Astrocyte (in vitro differentiated cells and primary cell): Measurements from ENCODE around the gene AHDC1. TPM values are rescaled to one million over a fixed set of nuclear protein-coding genes. Genes with fewer than 3 reads are reported as not detected.
A peak's percentile ranks its signal among the peaks of the same experiment; 100 is the strongest.

Experiments used
- DNase-seq: peaks from one replicate; pipeline ENCODE4 v3.0.0-alpha.2; 2010; ENCODE audit warnings: low read depth
- FAIRE-seq: peaks from 2 replicates; lab custom pipeline; 2011; peaks lifted over from hg19 to GRCh38; lab: Jason Lieb, UNC
- H2AFZ ChIP-seq: 2 replicates; pipeline ENCODE4 v1.6.0; 2012; ENCODE audit warnings: low read depth, low read length, inconsistent platforms
- H3K27ac ChIP-seq: 2 replicates; pipeline ENCODE4 v1.5.1; 2011; ENCODE audit warnings: low read depth, low read length, inconsistent platforms
- H3K27me3 ChIP-seq: 2 replicates; pipeline ENCODE4 v1.6.0; 2011; ENCODE audit warnings: low read length, inconsistent platforms; ENCODE audit not compliant: insufficient read depth
- H3K36me3 ChIP-seq: 2 replicates; pipeline ENCODE4 v1.5.1; 2011; ENCODE audit warnings: low read length, inconsistent platforms; ENCODE audit not compliant: insufficient read depth
- H3K4me1 ChIP-seq: 2 replicates; pipeline ENCODE4 v1.5.1; 2011; ENCODE audit warnings: low read length, inconsistent platforms; ENCODE audit not compliant: insufficient read depth
- H3K4me2 ChIP-seq: 2 replicates; pipeline ENCODE4 v1.6.0; 2012; ENCODE audit warnings: low read length, inconsistent platforms
- H3K4me3 ChIP-seq: 2 replicates; pipeline ENCODE4 v1.5.1; 2011; ENCODE audit warnings: low read depth, mild to moderate bottlenecking, low read length, inconsistent platforms; ENCODE audit not compliant: insufficient read depth
- H3K79me2 ChIP-seq: 2 replicates; pipeline ENCODE4 v1.6.0; 2012; ENCODE audit warnings: mild to moderate bottlenecking, low read length, inconsistent platforms; ENCODE audit not compliant: insufficient read depth
- H3K9ac ChIP-seq: 2 replicates; pipeline ENCODE4 v1.6.0; 2012; ENCODE audit warnings: mild to moderate bottlenecking, low read length, inconsistent platforms
- H3K9me3 ChIP-seq: 2 replicates; pipeline ENCODE4 v1.5.1; 2012; ENCODE audit warnings: low read depth, mild to moderate bottlenecking, low read length, inconsistent platforms; ENCODE audit not compliant: insufficient read depth
- H4K20me1 ChIP-seq: 2 replicates; pipeline ENCODE4 v1.6.0; 2012; ENCODE audit warnings: low read length, inconsistent platforms; ENCODE audit not compliant: insufficient read depth
- H3K27ac Mint-ChIP-seq: one replicate; pipeline ENCODE4 v1.8.0; 2021; ENCODE audit warnings: mild to moderate bottlenecking, mixed read lengths; ENCODE audit not compliant: unreplicated experiment
- H3K27me3 Mint-ChIP-seq: one replicate; pipeline ENCODE4 v1.8.0; 2021; ENCODE audit warnings: low read depth, mixed read lengths; ENCODE audit not compliant: unreplicated experiment
- H3K36me3 Mint-ChIP-seq: one replicate; pipeline ENCODE4 v1.8.0; 2021; ENCODE audit warnings: low read depth, mixed read lengths; ENCODE audit not compliant: unreplicated experiment
- H3K4me1 Mint-ChIP-seq: one replicate; pipeline ENCODE4 v1.8.0; 2021; ENCODE audit warnings: low read depth, mixed read lengths; ENCODE audit not compliant: unreplicated experiment
- H3K4me3 Mint-ChIP-seq: one replicate; pipeline ENCODE4 v1.8.0; 2021; ENCODE audit warnings: mild to moderate bottlenecking, moderate library complexity, mixed read lengths; ENCODE audit not compliant: unreplicated experiment
- H3K9me3 Mint-ChIP-seq: one replicate; pipeline ENCODE4 v1.8.0; 2021; ENCODE audit warnings: mild to moderate bottlenecking, mixed read lengths; ENCODE audit not compliant: unreplicated experiment
- CTCF ChIP-seq: IDR thresholded peaks from 2 replicates; pipeline ENCODE4 v1.5.1; 2011; ENCODE audit warnings: low read depth, mild to moderate bottlenecking, inconsistent platforms, low read length, moderate library complexity; ENCODE audit not compliant: insufficient read depth
- EZH2 ChIP-seq: IDR thresholded peaks from 2 replicates; pipeline ENCODE4 v1.6.1; 2012; ENCODE audit warnings: mild to moderate bottlenecking, low read length, inconsistent platforms; ENCODE audit not compliant: insufficient read depth
- total RNA-seq: library from RNA; stranded (reverse); gene quantifications from 2 replicates; pipeline ENCODE4 v1.2.1, GENCODE V29; 2021

Gene AHDC1
- total RNA-seq, 1 donor from 2014 or later, result 75.7 TPM

GRCh38 chr1:27634177-27634984, 30.4 kb upstream of the AHDC1 start:
- H2AFZ ChIP-seq, result peak overlapping the region; percentile 87
- TF ChIP-seq CTCF (no peak), EZH2 (peak; percentile 93)
- H3K79me2 ChIP-seq, result no peaks in the 10 kb centered on the region
- H3K4me3 ChIP-seq, result peak overlapping the region; percentile 44
- Mint-ChIP-seq H3K27ac (no peak overlapping the region), H3K9me3 (no peaks in the 10 kb centered on the region), H3K27me3 (peaks cover 58% of the 10 kb centered on the region), H3K36me3 (no peaks in the 10 kb centered on the region), H3K4me3 (no peak overlapping the region), H3K4me1 (no peaks in the 10 kb centered on the region)
- DNase-seq (no peak), FAIRE-seq (no peak)
- no peaks in the 10 kb centered on the region for H4K20me1 ChIP-seq
- H3K27ac ChIP-seq, result no peak overlapping the region
- peaks cover 25% of the 10 kb centered on the region for H3K27me3 ChIP-seq
- no peaks in the 10 kb centered on the region for H3K4me1 ChIP-seq
- H3K9me3 ChIP-seq, result no peaks in the 10 kb centered on the region
- H3K4me2 ChIP-seq, result peak overlapping the region; percentile 81
- H3K9ac ChIP-seq, result peak overlapping the region; percentile 31
- no peaks in the 10 kb centered on the region for H3K36me3 ChIP-seq

- H3K9me3 Mint-ChIP-seq, result no peaks in the 10 kb centered on the region
- H3K9ac ChIP-seq, result peak overlapping the region; percentile 31
- H3K27ac ChIP-seq, result no peak overlapping the region
- no peak overlapping the region for H3K4me3 Mint-ChIP-seq
- H3K79me2 ChIP-seq, result no peaks in the 10 kb centered on the region
- H3K27ac Mint-ChIP-seq, result no peak overlapping the region
- H3K9me3 ChIP-seq, result no peaks in the 10 kb centered on the region
- H3K4me3 ChIP-seq, result peak overlapping the region; percentile 44
- FAIRE-seq (no peak), DNase-seq (no peak)
- TF ChIP-seq EZH2 (no peak), CTCF (no peak)
- no peaks in the 10 kb centered on the region for H4K20me1 ChIP-seq
- H3K4me1 ChIP-seq, result no peaks in the 10 kb centered on the region
- H3K4me2 ChIP-seq, result peak overlapping the region; percentile 81
- H3K27me3 Mint-ChIP-seq, result peaks cover 64% of the 10 kb centered on the region
- no peaks in the 10 kb centered on the region for H3K4me1 Mint-ChIP-seq
- no peaks in the 10 kb centered on the region for H3K36me3 Mint-ChIP-seq
- peaks cover 25% of the 10 kb centered on the region for H3K27me3 ChIP-seq
- H2AFZ ChIP-seq, result peak overlapping the region; percentile 87
- H3K36me3 ChIP-seq, result no peaks in the 10 kb centered on the region
Observed at GRCh38 chr1:27633640-27634176, 29.8 kb upstream of the AHDC1 start.

- H3K9me3 ChIP-seq, result no peaks in the 10 kb centered on the region
- no peaks in the 10 kb centered on the region for H3K9me3 Mint-ChIP-seq
- no peak for FAIRE-seq
- no peak overlapping the region for H3K27ac ChIP-seq
- no peak overlapping the region for H3K9ac ChIP-seq
- no peaks in the 10 kb centered on the region for H3K4me1 Mint-ChIP-seq
- H3K4me2 ChIP-seq, result no peak overlapping the region
- TF ChIP-seq CTCF, result no peak
- no peak for TF ChIP-seq EZH2
- H3K4me3 ChIP-seq, result no peak overlapping the region
- DNase-seq, result no peak
- H3K4me1 ChIP-seq, result no peaks in the 10 kb centered on the region
- H3K27me3 ChIP-seq, result peaks cover 25% of the 10 kb centered on the region
- H3K36me3 Mint-ChIP-seq, result no peaks in the 10 kb centered on the region
- H2AFZ ChIP-seq, result no peak overlapping the region
- no peaks in the 10 kb centered on the region for H4K20me1 ChIP-seq
- no peak overlapping the region for H3K4me3 Mint-ChIP-seq
- H3K27ac Mint-ChIP-seq, result no peak overlapping the region
- no peaks in the 10 kb centered on the region for H3K79me2 ChIP-seq
- H3K27me3 Mint-ChIP-seq, result peaks cover 69% of the 10 kb centered on the region
- H3K36me3 ChIP-seq, result no peaks in the 10 kb centered on the region
Observed at GRCh38 chr1:27633298-27633610, 29.3 kb upstream of the AHDC1 start.
